Neuron (in vitro differentiated cells): ENCODE data around the gene CTPS2.

ENCODE experiments used
- H2AFZ ChIP-seq: one replicate; pipeline ENCODE4 v1.6.1; 2013; ENCODE audit warnings: low read depth, mild to moderate bottlenecking, inconsistent platforms, low read length, moderate library complexity
- H3K27me3 ChIP-seq: one replicate; pipeline ENCODE4 v1.6.1; 2013; ENCODE audit warnings: low read length; ENCODE audit not compliant: insufficient read depth
- H3K36me3 ChIP-seq: one replicate; pipeline ENCODE4 v1.6.1; 2013; ENCODE audit warnings: low read length; ENCODE audit not compliant: insufficient read depth
- H3K4me1 ChIP-seq: one replicate; pipeline ENCODE4 v1.6.1; 2013; ENCODE audit warnings: low read length; ENCODE audit not compliant: insufficient read depth
- H3K4me3 ChIP-seq: 2 replicates; pipeline ENCODE4 v1.5.1; 2013; ENCODE audit warnings: mild to moderate bottlenecking, low read length, moderate library complexity
- H3K9me3 ChIP-seq: one replicate; pipeline ENCODE4 v1.6.1; 2013; ENCODE audit warnings: low read length

CTPS2 gene

DNA sequence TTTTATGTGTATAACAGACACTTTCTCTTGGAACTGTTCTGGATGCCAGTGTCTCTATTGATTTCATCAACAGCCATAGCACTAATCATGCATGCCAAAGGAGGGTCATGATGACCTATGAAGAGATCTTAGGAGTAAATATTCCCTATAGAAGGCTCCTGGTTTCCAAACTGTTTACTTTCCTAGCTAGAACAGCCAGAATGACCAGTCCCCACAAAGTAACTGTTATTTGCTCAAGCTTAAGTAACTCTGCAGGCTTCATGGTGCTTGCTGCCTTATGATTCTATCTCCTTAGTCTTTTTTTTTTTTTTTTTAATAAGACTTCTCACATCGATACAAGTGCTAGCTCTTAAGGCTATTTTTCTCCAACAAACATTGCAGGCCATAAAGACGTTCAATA is 50.1 kb downstream of the CTPS2 start:
- Histone ChIP-seq H3K4me3 (no peak overlapping the region), H2AFZ (no peak overlapping the region), H3K27me3 (no peaks in the 10 kb centered on the region), H3K4me1 (no peaks in the 10 kb centered on the region), H3K9me3 (no peaks in the 10 kb centered on the region), H3K36me3 (peaks cover 25% of the 10 kb centered on the region)

DNA sequence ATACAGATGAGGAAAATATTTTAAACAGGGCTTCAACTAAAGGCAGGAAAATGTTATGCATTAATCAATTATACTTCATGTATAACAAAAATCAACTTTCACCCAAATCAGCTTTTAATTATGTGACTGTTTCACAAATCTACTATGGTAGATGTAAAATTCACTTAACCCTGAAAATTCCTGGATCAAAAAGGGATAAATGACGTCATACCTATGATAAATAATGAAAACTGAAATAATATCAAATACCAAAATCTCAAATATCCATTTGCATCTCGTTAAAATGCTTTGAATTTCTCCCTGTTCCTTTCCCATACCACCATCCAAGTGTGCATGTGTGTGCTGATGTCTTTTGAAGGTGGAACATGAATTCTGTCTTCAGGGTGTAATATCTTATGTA is 51.0 kb downstream of the CTPS2 start:
- peaks cover 3% of the 10 kb centered on the region for H3K9me3 ChIP-seq
- H2AFZ ChIP-seq, result no peak overlapping the region
- H3K36me3 ChIP-seq, result peaks cover 23% of the 10 kb centered on the region
- no peak overlapping the region for H3K4me3 ChIP-seq
- no peaks in the 10 kb centered on the region for H3K27me3 ChIP-seq
- no peaks in the 10 kb centered on the region for H3K4me1 ChIP-seq

DNA sequence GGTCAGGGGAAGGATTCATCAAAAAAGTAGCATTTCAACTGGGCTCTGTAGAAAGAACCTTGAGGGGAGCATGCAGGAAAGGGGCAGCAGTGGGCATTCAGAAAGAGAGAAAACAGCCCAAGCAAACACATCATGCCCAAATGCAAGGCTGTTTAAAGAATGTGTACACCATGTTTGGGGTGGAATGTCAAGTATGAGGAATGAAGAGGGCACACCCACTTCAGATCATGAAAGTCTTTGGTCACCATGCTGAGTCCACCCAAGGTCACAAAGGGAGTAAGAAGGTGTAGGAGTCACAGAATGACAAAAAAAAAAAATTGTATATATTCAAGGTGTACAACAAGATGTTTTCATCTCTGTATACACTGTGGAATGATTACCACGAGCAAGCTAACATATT is 53.1 kb downstream of the CTPS2 start:
- Histone ChIP-seq H3K9me3 (peaks cover 3% of the 10 kb centered on the region), H3K4me1 (peaks cover 1% of the 10 kb centered on the region), H3K4me3 (no peak overlapping the region), H2AFZ (no peak overlapping the region), H3K27me3 (no peaks in the 10 kb centered on the region), H3K36me3 (peaks cover 12% of the 10 kb centered on the region)

DNA sequence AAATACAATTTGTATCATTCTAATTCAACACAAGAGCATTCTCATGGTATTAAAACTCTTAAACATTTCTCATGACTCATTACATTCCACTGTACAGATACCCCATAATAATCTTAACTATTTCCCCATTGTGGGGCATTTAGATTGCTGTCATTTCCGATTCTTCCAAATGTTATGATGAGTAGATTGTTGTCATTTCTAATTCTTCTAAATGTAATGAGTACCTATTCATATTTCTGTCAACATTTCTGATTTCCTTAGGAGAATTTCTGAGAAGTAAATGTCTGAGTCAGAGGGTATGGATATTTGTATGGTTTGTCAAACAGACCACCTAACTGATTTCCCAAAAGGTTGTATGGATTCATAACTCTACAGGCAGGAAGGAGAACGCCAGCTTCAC is 54.2 kb downstream of the CTPS2 start:
- Histone ChIP-seq H3K36me3 (peaks cover 8% of the 10 kb centered on the region), H3K4me3 (no peak overlapping the region), H3K9me3 (peaks cover 3% of the 10 kb centered on the region)

DNA sequence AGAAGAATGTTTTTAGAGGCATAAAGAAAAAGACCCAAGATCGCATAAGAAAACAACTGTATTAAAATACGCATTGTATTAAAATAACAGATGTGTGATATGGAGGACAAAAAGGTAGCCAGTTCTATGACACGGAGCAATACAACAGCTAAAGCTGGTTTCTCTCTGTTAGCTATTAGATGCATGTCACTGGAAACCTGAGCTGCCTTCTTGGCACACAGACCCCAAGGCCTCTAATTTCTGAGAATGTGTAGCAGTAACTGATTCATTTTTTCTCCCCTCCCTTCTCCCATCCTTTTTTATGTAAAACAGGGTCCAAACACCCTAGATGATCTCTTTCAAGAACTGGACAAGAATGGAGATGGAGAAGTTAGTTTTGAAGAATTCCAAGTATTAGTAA is 58.4 kb downstream of the CTPS2 start:
- Histone ChIP-seq H3K9me3 (peaks cover 3% of the 10 kb centered on the region), H3K36me3 (peaks cover 4% of the 10 kb centered on the region), H2AFZ (no peak overlapping the region), H3K4me1 (peaks cover 5% of the 10 kb centered on the region), H3K4me3 (no peak overlapping the region), H3K27me3 (no peaks in the 10 kb centered on the region)

More for the DNA sequence above, 54.2 kb downstream of the CTPS2 start:
- H3K4me1 ChIP-seq, result peaks cover 5% of the 10 kb centered on the region
- H3K27me3 ChIP-seq, result no peaks in the 10 kb centered on the region
- no peak overlapping the region for H2AFZ ChIP-seq

DNA sequence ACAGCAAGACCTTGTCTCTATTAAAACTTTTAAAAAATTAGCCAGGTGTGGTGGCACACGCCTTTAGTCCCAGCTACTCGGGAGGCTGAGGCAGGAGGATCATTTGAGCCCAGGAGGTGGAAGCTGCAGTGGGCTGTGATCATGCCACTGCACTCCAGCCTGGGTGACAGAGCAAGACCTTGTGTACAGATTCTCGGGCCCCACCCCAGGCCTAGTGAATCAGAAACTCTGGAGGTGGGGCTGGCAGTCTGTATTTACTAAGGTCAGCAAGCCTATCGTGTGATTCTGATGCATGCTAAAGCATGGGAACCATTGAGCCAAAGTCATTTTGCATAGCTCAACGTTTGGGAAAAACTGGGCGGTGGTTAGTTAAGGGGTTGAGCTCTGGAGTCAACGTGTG is 59.0 kb downstream of the CTPS2 start:
- peaks cover 5% of the 10 kb centered on the region for H3K4me1 ChIP-seq
- H3K4me3 ChIP-seq, result no peak overlapping the region
- peaks cover 3% of the 10 kb centered on the region for H3K9me3 ChIP-seq
- H2AFZ ChIP-seq, result no peak overlapping the region
- H3K36me3 ChIP-seq, result peaks cover 4% of the 10 kb centered on the region
- H3K27me3 ChIP-seq, result no peaks in the 10 kb centered on the region

DNA sequence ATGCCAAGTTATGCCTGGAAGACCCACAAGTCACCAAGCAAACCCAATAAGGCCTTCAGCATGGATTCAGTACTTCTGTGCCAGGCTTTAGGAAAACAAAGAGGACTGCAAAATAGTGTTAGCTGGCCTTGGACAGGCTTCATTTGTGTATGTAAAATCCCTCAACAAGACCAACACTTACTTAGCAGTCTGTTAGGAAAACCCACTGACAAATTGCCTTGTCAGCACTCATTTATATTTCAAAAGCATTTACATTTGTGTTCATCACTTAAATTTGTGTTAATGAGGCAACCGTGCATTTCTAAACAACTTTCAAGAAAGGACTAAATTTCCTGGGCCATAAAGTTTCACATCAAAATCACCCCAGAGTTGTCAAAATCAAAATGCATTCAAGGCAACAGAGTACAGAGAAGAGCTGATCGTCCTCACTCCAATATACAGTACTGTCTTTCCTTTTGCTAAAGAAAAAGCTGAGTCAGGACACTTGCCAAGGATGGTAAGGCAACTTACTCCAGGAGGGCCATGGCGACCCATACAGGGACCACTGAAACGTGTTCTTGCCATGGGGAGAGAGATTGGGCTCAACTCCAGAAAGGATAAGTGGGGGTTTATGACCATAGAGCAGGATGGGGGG is 61.0 kb downstream of the CTPS2 start:
- H3K4me1 ChIP-seq, result peaks cover 5% of the 10 kb centered on the region
- H3K36me3 ChIP-seq, result peaks cover 5% of the 10 kb centered on the region
- no peaks in the 10 kb centered on the region for H3K9me3 ChIP-seq
- no peaks in the 10 kb centered on the region for H3K27me3 ChIP-seq
- no peak overlapping the region for H3K4me3 ChIP-seq
- no peak overlapping the region for H2AFZ ChIP-seq

DNA sequence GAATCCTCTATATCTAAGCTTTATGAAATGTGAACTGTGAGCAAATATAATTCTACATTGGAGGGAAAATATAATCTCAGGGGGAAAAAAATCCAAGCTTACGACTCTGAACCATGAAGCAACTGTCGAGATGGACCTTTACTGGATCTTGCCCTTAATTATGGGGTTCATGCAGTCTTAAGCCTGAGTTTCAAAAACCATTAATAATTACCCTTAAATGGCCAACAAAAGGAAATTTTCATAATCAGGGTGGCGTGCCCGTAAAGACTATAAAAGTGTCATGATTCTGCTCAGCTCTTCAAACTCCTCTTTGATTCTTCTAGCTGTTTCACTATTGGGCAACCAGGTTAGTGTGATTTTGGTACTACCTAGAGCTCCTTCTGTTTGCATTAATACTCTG is 62.6 kb downstream of the CTPS2 start, which contains the start of gene S100G:
Gene S100G, plus strand, starts transcription at position 301 of the 400 bp plus-strand sequence. CDS start 849 bp downstream, outside the sequence.
- Histone ChIP-seq H2AFZ (no peak within 1 kb of the TSS), H3K4me1 (peaks cover 5% of the 10 kb centered on the region), H3K4me3 (no peak within 1 kb of the TSS), H3K36me3 (peaks cover 5% of the 10 kb centered on the region), H3K9me3 (no peaks in the 10 kb centered on the region), H3K27me3 (no peaks in the 10 kb centered on the region)

DNA sequence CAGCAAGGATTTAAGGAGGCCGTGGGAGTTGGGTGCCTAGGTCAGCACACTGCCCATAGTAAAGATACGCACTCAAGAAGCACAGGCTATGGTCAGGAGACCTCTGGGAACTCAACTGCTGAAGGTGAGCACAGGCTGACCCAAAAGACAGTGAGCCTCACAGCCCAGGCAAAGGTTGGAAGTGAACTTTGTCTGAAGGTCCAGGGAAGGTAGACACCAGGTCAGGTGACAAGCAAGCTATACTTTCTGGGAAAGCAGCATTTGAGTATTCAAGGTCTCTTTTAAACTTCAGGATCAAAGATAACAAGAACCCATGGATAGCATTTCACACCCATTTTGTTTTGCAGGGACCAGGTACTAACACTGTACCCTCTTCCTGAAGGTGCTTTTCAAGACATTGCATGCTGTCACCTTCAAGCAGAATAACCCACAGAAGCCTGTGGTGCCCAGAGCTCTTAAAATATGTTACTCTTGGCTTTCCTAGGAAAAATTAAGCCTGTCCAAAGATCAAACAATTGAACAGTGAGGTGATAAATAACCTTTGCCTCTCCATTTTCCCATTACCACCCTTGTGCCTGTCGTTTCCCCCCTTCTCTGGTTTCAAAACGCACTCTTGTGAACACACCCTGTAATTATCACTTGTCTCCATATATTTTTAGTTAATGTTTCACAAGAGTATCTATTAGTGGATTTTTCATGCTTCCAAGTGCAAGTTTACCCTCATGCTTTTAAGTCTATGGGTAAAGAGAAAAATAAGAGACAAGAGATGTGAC is 65.9 kb downstream of the CTPS2 start:
- H3K4me3 ChIP-seq, result no peak overlapping the region
- no peaks in the 10 kb centered on the region for H3K4me1 ChIP-seq
- H2AFZ ChIP-seq, result no peak overlapping the region
- H3K27me3 ChIP-seq, result no peaks in the 10 kb centered on the region
- peaks cover 3% of the 10 kb centered on the region for H3K36me3 ChIP-seq
- H3K9me3 ChIP-seq, result no peaks in the 10 kb centered on the region

DNA sequence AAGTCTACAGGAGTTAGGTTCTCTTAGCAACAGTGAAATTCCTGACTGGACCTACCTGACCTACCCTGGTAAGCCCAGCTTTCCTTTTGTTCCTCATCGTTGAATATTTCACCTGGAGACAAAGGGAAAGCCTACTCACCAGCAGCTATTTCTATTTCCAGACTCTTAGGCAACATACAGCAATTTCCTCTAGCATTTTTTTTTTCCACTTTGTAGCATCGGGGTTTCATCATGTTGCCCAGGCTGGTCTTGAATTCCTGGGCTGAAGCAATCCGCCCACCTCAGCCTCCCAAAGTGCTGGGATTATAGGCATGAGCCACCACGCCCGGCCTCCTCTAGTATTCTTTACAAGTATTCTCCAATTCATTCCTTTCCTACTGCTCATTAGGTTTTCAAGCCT is 69.3 kb downstream of the CTPS2 start:
- Histone ChIP-seq H3K4me1 (no peaks in the 10 kb centered on the region), H3K36me3 (peaks cover 2% of the 10 kb centered on the region), H2AFZ (no peak overlapping the region), H3K27me3 (no peaks in the 10 kb centered on the region), H3K4me3 (no peak overlapping the region), H3K9me3 (no peaks in the 10 kb centered on the region)

DNA sequence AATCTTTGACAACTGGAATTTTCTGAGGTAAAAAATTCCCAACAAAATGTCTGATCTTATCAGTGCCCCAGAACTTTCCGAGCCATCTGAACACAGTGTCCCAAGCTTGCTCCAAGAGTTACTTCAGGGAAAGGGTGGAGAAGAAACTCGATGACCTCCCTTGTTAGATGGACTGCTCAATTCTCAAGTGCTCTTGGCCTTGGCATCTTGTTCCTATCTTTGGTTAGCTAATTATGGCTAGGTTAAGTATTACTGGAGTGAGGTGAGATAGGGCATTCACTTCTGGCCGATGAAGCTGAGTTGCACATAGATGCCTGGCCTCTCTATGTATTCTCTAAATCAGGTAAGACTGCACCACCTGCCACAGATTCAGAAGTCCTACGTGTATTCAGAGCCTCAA is 71.6 kb downstream of the CTPS2 start:
- H3K4me3 ChIP-seq, result no peak overlapping the region
- no peak overlapping the region for H2AFZ ChIP-seq
- no peaks in the 10 kb centered on the region for H3K27me3 ChIP-seq
- no peaks in the 10 kb centered on the region for H3K9me3 ChIP-seq
- H3K36me3 ChIP-seq, result peaks cover 3% of the 10 kb centered on the region
- H3K4me1 ChIP-seq, result no peaks in the 10 kb centered on the region

DNA sequence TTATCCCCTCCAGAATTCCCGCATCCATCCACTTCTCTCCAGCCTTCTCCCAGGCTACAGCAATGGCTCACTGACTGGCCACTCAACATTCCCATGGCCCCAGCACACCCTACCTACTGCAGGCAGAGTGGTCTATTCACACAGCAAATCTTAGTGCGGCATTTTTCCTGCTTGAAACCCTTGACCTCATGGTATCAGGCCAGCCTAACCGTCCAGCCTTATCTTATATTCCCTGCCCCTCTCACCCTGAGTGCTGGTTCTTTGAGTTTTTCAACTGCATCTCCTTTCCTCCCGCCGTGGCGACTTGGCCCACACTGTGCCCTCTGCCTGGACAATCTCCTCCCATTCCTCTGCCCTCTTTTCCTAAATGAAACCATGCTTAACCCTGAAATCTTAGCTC is 72.5 kb downstream of the CTPS2 start:
- peaks cover 5% of the 10 kb centered on the region for H3K36me3 ChIP-seq

DNA sequence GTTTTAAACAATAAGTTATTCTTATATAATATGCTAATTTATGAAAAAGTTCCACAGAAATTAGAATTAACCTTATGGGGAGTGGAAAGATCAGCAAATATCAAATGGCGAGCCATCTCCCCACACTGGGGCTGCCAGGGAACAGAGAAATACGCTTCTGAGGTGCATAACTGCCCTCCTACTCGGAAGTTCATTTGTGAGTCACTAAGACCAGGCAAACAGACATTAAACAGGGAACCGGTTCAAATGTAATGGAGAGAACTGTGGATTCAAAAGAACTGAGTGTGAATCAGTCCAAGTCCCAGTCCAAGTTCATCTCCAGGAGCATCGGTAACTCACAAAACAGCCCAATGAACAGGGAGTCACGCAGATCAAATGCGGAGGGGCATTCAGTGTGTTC is 73.9 kb downstream of the CTPS2 start:
- no peaks in the 10 kb centered on the region for H3K4me1 ChIP-seq
- no peak overlapping the region for H3K4me3 ChIP-seq
- H3K9me3 ChIP-seq, result no peaks in the 10 kb centered on the region
- no peak overlapping the region for H2AFZ ChIP-seq
- H3K27me3 ChIP-seq, result no peaks in the 10 kb centered on the region
- peaks cover 8% of the 10 kb centered on the region for H3K36me3 ChIP-seq

More for the DNA sequence above, 72.5 kb downstream of the CTPS2 start:
- H3K27me3 ChIP-seq, result no peaks in the 10 kb centered on the region
- H3K4me1 ChIP-seq, result no peaks in the 10 kb centered on the region
- H3K9me3 ChIP-seq, result no peaks in the 10 kb centered on the region
- no peak overlapping the region for H2AFZ ChIP-seq
- H3K4me3 ChIP-seq, result no peak overlapping the region
